ENCODE measurements around the gene HTR1B.

DNA sequence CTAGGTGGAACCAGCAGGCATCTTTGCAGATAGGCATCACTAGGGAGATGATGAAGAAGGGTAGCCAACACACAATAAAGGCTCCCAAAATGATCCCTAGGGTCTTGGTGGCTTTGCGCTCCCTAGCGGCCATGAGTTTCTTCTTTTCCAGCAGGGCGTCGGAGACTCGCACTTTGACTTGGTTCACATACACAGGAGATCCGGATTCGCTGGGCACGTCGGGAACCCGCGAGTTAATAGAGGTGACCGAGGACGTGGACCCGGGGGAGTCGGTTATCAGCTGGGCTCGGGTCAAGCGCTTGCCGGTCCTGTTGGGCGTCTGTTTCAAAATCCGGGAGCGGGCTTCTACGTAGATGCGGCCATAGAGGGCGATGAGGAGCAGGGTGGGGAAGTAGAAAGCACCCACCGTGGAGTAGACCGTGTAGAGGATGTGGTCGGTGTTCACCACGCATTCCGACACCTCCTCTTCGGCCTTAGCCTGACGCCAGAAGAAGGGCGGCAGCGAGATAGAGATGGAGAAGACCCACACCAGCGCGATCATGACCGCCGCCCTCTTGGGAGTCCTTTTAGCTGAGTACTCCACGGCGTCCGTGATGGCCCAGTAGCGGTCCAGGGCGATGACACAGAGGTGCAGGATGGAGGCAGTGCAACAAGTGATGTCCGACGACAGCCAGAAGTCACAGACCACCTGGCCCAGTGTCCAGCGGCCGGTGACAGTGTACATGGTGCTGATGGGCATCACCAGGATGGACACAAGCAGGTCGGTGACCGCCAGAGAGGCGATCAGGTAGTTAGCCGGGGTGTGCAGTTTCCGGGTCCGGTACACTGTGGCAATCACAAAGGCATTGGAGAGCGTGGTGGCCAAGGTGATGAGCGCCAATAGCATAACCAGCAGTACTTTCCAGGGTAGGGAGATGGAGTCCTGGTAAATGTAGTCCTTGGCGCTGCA, 658 bp downstream of the HTR1B start:
- TF ChIP-seq SREBF2 (IDR thresholded peaks at IDR 0.05) (no peak), POLR2A (IDR thresholded peaks at IDR 0.05; ENCODE audit: low read length) (no peak), RARB (CRISPR knock-in tag; IDR thresholded peaks at IDR 0.05) (no peak), RAD21 (conservative IDR thresholded peaks at IDR 0.05 in 1 of 2, IDR thresholded peaks at IDR 0.05 in 1 of 2) (no peak)
- TF ChIP-seq, protein P1, sequence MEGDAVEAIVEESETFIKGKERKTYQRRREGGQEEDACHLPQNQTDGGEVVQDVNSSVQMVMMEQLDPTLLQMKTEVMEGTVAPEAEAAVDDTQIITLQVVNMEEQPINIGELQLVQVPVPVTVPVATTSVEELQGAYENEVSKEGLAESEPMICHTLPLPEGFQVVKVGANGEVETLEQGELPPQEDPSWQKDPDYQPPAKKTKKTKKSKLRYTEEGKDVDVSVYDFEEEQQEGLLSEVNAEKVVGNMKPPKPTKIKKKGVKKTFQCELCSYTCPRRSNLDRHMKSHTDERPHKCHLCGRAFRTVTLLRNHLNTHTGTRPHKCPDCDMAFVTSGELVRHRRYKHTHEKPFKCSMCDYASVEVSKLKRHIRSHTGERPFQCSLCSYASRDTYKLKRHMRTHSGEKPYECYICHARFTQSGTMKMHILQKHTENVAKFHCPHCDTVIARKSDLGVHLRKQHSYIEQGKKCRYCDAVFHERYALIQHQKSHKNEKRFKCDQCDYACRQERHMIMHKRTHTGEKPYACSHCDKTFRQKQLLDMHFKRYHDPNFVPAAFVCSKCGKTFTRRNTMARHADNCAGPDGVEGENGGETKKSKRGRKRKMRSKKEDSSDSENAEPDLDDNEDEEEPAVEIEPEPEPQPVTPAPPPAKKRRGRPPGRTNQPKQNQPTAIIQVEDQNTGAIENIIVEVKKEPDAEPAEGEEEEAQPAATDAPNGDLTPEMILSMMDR (IDR thresholded peaks at IDR 0.05): peak; percentile 21; the same call in 2 of the 3 replicates

All from A549 (cell line).